ENCODE data around the gene AHCYL1. TPM values are rescaled to one million over a fixed set of nuclear protein-coding genes. Genes with fewer than 3 reads are reported as not detected.
A peak's percentile ranks its signal among the peaks of the same experiment; 100 is the strongest.

The AHCYL1 gene
- total and polyA plus RNA-seq, 2 donors from 2014 or later = 103 to 125 TPM

- FAIRE-seq (no peak), DNase-seq (peak in 2 of 5 donors; percentile 61 to 64)
- Histone ChIP-seq H3K36me3 (ENCODE audit: control insufficient read depth in 2 of 3, insufficient read depth in 3 of 3, low read length in 3 of 3) (peaks cover 0 to 4% (median 2%) of the 10 kb centered on the region in 3 donors), H3K27me3 (ENCODE audit: control insufficient read depth, insufficient read depth, low read length) (no peaks in the 10 kb centered on the region), H3K4me1 (ENCODE audit: control insufficient read depth in 2 of 3, insufficient read depth in 2 of 3, low read depth in 1 of 3, low read length in 3 of 3) (peaks cover 5 to 38% (median 28%) of the 10 kb centered on the region in 3 donors), H3K27ac (ENCODE audit: low read depth in 2 of 2, low read length in 2 of 2) (peak overlapping the region; percentile 97 to 98), H3K9me3 (ENCODE audit: control insufficient read depth in 2 of 3, insufficient read depth in 1 of 3, low read length in 3 of 3) (no peaks in the 10 kb centered on the region), H3K4me3 (ENCODE audit: low read length in 3 of 3) (peak overlapping the region; percentile 67 to 94 (median 89)), H3K9ac (ENCODE audit: low read length in 3 of 3) (peak overlapping the region; percentile 86 to 96 (median 93))
- intact Hi-C loops (cut with DNase I) = no loop called here
- no peak for TF ChIP-seq CTCF (IDR thresholded peaks at IDR 0.05; ENCODE audit: borderline replicate concordance, extremely low read depth, insufficient read depth)
Observed at GRCh38 chr1:109985247-109986053, 885 bp downstream of the AHCYL1 start.

DNA sequence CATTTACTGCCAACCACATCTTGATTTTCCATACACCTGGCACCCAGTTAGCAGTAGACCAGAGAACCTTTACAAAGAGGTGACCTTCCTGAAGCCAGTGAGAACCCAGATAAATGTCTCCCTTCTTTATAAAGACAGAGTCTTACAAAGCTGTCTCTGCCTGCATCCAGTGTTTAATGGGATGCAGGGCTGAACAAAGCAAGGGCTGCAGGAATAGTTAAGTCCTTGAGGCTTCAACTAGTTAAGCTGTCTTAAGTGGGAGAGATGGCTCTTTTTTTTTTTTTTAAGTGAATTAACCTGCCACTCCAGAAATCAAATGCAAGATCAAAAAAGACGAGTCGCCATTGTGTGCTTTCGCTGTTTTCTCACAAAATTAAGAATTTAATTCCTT lies 1.5 kb downstream of the AHCYL1 start:
- Histone ChIP-seq H3K36me3 (ENCODE audit: control insufficient read depth in 2 of 3, insufficient read depth in 3 of 3, low read length in 3 of 3) (peaks cover 0 to 4% (median 2%) of the 10 kb centered on the region in 3 donors), H3K27me3 (ENCODE audit: control insufficient read depth, insufficient read depth, low read length) (no peaks in the 10 kb centered on the region), H3K9me3 (ENCODE audit: control insufficient read depth in 2 of 3, insufficient read depth in 1 of 3, low read length in 3 of 3) (no peaks in the 10 kb centered on the region), H3K9ac (ENCODE audit: low read length in 3 of 3) (peak overlapping the region; percentile 86 to 96 (median 93)), H3K4me1 (ENCODE audit: control insufficient read depth in 2 of 3, insufficient read depth in 2 of 3, low read depth in 1 of 3, low read length in 3 of 3) (peaks cover 5 to 41% (median 28%) of the 10 kb centered on the region in 3 donors), H3K4me3 (ENCODE audit: low read length in 3 of 3) (peak overlapping the region; percentile 67 to 94 (median 89)), H3K27ac (ENCODE audit: low read depth in 2 of 2, low read length in 2 of 2) (peak overlapping the region; percentile 97 to 98)
- intact Hi-C loops (cut with DNase I) = no loop called here
- DNase-seq (no peak), FAIRE-seq (no peak)
- no peak for TF ChIP-seq CTCF (IDR thresholded peaks at IDR 0.05; ENCODE audit: borderline replicate concordance, extremely low read depth, insufficient read depth)

DNA sequence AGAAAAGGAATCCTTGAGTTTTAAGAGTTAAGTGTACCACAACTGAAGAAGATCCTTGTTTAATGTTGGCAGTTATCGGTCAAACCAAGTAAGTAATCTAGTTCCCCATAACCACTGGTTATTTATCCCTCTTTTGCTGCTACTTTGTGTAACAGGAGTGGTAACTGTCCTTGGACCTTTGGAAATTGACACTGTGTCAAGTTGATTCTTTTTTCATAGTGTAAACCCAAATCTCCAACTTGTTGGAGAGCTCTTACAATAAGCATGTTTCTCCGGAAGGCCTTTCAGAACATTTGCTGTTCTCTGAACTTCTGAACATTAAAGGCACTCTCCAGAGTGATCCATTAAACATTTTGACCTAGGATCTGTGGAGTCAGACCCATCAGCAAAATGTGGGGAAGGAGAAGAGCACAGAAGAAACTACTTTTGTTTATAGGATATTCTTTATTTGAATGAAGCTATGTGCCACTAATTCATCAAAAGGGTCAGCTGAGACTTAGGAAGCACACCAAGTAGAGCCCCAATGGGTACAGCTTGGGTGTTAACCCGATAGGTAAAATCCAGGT lies 3.9 kb downstream of the AHCYL1 start:
- Histone ChIP-seq H3K4me3 (ENCODE audit: low read length in 3 of 3) (peak overlapping the region in 1 of 3 donors; percentile 15), H3K4me1 (ENCODE audit: control insufficient read depth in 2 of 3, insufficient read depth in 2 of 3, low read depth in 1 of 3, low read length in 3 of 3) (peaks cover 5 to 47% (median 32%) of the 10 kb centered on the region in 3 donors)
- intact Hi-C loops (cut with DNase I) = no loop called here

More for the DNA sequence above, 3.9 kb downstream of the AHCYL1 start:
- Histone ChIP-seq H3K36me3 (ENCODE audit: control insufficient read depth in 2 of 3, insufficient read depth in 3 of 3, low read length in 3 of 3) (peaks cover 0 to 4% (median 2%) of the 10 kb centered on the region in 3 donors), H3K27me3 (ENCODE audit: control insufficient read depth, insufficient read depth, low read length) (no peaks in the 10 kb centered on the region), H3K9me3 (ENCODE audit: control insufficient read depth in 2 of 3, insufficient read depth in 1 of 3, low read length in 3 of 3) (no peaks in the 10 kb centered on the region), H3K27ac (ENCODE audit: low read depth in 2 of 2, low read length in 2 of 2) (no peak overlapping the region), H3K9ac (ENCODE audit: low read length in 3 of 3) (no peak overlapping the region)
- DNase-seq (no peak), FAIRE-seq (no peak)
- no peak for TF ChIP-seq CTCF (IDR thresholded peaks at IDR 0.05; ENCODE audit: borderline replicate concordance, extremely low read depth, insufficient read depth)

Data from kidney (tissue), 14 donors.